Measurements from ENCODE around the gene CCDC40.

GRCh38 chr17:80095844-80096475 lies 59.5 kb downstream of the CCDC40 start:
- TF ChIP-seq CTCF (IDR thresholded peaks at IDR 0.05 in 8 of 11, conservative IDR thresholded peaks at IDR 0.05 in 3 of 11) = no peak
- TF ChIP-seq POLR2A (IDR thresholded peaks at IDR 0.05) = no peak
- TF ChIP-seq POLR2AphosphoS5 (IDR thresholded peaks at IDR 0.05) = no peak

All from spleen (tissue), 7 donors.